A204.1 (cell line): ENCODE results near the gene TBC1D12.
"Not testable (repeated sequence)": the region's sequence is repeated elsewhere in the genome, so short reads cannot be mapped to it uniquely, and the experiment has no call there.

Experiments
- FAIRE-seq: peaks from 2 replicates; lab custom pipeline; 2012; peaks lifted over from hg19 to GRCh38; lab: Jason Lieb, UNC

TBC1D12 gene

DNA sequence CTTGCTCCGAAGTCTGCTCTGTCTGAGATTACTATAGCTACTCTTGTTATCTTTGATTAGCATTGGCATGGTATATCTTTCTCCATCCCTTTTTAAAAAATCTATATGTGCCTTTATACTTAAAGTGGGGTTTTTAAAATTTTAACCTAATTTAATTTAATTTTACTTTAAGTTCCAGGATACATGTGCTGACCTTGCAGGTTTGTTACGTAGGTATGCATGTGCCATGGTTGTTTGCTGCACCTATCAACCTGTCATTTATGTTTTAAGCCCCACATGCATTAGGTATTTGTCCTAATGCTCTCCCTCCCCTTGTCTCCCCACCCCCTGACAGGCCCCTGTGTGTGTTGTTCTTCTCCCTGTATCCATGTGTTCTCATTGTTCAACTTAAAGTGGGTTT lies 54.6 kb downstream of the TBC1D12 start:
- no peak for FAIRE-seq

- FAIRE-seq: no peak
These were observed 57.0 kb downstream of the TBC1D12 start for GRCh38 chr10:94459385-94459784.

- no peak for FAIRE-seq
These were observed 59.2 kb downstream of the TBC1D12 start for GRCh38 chr10:94461503-94461902.

GRCh38 chr10:94462130-94462529 lies 59.8 kb downstream of the TBC1D12 start:
- FAIRE-seq: no peak

DNA sequence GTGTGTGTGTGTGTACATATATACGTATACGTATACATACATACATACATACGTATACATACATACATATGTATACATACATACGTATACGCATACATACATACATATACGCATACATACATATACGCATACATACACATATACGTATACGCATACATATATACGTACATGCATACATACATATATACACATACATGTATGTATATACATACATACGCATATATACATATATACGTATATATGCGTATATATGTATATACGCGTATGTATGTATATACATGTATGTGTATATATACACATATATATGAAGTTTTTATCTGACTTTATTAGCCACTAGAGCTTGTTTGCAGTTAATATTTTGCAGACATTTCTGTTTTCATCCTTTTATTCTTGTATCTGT lies 63.3 kb downstream of the TBC1D12 start:
- peak; percentile 53 for FAIRE-seq

DNA sequence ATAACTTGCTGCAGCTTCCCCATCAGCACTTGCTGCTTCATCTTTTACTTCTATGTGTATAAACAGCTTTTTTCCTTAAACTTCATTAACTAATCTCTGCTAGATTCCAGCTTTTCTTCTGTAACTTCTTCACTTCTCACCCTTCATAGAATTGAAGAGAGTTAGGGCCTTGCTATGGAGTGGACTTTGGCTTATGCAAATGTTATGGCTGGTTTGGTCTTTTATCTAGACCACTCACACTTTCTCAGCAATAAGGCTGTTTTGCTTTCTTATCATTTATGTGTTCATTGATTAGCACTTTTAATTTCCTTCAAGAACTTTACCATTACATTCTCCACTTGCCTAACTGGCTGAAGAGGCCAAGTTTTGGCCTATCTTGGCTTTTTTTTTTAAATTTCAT lies 79.1 kb downstream of the TBC1D12 start:
- no peak for FAIRE-seq

GRCh38 chr10:94483970-94484369 lies 81.6 kb downstream of the TBC1D12 start:
- no peak for FAIRE-seq

GRCh38 chr10:94485094-94485493 lies 82.8 kb downstream of the TBC1D12 start:
- FAIRE-seq: no peak

DNA sequence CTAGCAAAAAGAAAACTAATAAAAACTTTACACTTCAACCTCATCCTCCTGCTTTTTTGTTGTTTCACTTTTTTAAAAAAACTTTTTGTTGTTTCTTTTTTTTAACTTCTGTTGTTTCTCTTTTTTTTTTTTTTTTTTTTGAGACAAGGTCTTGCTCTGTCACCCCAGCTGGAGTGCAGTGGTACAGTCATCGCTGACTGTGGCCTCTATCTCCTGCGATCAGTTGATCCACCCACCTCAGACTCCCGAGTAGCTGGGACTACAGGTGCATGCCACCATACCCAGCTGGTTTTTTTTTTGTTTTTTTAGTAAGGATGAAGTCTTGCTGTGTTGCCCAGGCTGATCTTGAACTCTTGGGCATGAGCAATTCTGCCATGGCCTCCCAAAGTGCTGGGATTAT lies 85.2 kb downstream of the TBC1D12 start:
- no peak for FAIRE-seq

DNA sequence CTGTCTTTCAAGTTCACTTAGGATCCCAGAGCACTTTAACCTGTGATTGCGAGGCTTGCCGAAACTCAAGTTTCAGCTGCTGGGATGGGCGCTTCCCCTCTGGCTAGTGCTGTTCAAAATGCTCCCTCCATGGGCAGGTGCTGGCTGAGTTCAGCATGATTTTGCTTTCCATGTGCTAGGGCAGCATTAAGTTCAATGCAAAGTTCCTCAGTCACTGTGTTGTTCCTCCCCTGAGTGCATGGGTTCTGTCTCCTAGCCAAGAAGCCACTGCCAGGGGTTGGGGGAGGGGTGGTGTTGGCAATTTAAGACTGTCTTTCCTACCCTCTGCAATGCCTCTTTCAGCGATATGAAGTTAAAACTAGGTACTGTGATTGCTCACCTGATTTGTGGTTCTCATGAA lies 86.8 kb downstream of the TBC1D12 start:
- FAIRE-seq: no peak

- no peak for FAIRE-seq
These were observed 87.8 kb downstream of the TBC1D12 start for GRCh38 chr10:94489976-94490788.

DNA sequence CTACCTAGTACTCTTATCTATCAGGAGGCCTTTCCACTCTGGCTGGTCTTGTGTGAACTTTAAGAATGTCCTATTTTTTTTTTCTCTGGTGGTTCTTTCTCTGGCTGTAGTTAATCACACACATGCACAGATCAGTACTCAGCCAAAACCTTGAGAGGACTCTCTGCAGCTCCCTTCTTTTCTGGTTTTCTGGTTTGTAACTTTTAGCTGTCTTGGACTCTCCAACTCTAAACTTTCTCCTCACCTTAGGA lies 88.4 kb downstream of the TBC1D12 start:
- FAIRE-seq: no peak

GRCh38 chr10:94493463-94493862 lies 91.1 kb downstream of the TBC1D12 start:
- no peak for FAIRE-seq

GRCh38 chr10:94496010-94496409 lies 93.7 kb downstream of the TBC1D12 start:
- FAIRE-seq: no peak

DNA sequence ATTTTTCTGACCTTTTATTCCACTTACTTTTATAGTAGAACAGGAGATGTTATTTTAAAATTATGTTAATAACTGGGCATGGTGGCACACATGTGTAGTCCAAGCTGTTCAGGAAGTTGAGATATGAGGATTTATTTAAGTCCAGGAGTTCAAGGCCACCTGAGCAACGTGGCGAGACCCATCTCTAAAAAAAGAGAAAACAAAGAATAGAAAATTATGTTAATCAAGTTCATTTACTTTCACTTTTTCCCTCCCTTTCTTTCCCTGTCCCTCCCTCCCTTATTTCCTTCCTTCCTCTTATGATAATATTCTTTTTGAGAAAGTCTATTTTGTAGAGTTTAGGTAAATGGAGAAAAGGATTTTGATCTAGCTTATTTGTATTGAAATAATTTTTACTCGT lies 94.3 kb downstream of the TBC1D12 start:
- peak; percentile 56 for FAIRE-seq

DNA sequence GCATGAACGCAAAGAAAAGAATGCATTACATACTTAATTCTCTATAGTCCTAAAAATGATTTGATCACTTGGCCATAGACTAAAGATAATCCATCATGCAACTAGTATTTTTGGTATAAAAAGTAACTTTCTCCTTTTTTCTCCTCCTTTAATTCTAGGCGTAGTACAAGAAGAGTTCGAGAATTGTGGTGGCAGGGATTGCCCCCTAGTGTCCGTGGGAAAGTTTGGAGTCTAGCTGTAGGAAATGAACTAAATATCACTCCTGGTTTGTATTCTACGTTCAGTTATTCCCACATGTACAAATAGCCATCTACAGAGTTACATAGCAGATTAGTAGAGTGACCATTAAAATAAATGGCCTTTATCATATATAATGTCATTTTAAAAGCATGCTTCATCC lies 97.7 kb downstream of the TBC1D12 start:
- FAIRE-seq: peak; percentile 72

DNA sequence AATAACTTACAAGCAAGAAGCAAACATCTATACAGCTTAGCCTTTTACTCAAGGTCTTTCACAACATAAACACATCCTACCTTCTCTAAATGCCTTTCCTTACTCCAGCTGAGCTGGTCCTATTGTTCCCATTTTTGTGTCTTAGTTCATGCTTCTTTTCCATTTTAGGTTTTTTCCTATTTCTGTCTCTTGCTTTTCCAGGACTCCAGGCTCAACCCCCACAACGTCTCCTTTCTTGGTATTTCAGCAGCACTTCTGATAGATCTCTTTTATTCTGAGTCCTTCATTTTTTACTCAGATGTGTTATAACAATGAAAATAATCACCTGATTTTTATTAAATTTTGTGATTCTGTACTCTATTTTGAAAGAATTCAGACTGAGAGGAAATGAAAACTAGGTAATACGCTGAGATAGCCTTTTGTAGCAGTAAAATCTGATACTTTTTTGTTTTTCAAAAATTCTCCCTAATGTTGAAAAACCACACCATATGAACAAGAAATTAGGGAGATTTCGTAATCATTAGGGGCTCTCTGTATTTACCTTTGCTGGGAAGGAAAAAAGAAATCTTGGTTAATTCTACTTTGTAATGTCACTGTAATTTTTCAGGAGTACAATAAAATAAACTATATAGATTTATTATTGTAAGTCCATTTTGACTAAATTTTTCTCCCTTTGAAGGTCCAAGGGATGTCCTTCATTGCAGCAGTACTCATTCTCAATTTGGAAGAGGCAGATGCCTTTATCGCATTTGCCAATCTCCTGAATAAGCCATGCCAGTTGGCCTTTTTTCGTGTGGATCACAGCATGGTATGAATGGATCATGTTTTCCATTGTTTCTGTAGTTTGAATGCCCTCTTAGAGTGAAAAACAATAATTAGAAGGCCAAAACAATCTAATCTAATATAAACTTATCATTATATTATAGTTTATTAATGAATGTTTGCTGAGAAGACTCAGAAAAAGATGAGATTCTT lies 119.2 kb downstream of the TBC1D12 start:
- FAIRE-seq: no peak

DNA sequence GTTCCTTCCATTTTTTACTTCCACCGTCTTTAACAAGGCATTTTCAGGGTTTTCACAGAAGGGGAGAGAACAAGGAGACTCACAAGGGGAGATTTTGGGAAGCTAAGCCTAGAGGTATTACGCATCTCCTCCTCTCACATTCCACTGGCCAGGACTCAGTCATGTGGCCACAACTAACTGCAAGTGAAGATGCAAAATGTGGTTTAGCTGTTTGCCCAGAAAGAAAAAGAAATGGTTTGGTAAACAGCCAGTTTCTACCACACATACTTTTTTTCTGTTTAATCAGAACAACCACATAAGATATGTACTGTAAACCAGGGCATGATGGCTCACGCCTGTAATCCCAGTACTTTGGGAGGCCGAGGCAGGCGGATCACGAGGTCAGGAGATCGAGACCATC lies 121.8 kb downstream of the TBC1D12 start:
- no peak for FAIRE-seq

DNA sequence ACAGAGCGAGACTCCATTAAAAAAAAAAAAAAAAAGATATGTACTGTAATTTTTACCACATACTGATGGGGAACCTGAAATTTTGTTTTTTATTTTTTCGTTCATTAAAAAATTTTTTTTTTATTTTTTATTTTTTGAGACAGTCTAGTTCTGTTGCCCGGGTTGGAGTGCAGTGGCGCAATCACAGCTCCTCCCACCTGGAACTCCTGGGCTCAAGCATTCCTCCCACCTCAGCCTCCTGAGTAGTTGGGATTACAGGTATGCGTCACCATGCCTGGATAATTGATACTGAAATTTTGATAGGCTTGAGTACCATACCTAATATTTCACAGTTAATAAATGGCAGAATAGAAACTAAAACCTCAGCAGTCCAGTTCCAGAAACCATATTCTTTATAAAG lies 122.4 kb downstream of the TBC1D12 start:
- FAIRE-seq: no peak

- FAIRE-seq: peak; percentile 100
These were observed 129.2 kb downstream of the TBC1D12 start for GRCh38 chr10:94531550-94531949.

DNA sequence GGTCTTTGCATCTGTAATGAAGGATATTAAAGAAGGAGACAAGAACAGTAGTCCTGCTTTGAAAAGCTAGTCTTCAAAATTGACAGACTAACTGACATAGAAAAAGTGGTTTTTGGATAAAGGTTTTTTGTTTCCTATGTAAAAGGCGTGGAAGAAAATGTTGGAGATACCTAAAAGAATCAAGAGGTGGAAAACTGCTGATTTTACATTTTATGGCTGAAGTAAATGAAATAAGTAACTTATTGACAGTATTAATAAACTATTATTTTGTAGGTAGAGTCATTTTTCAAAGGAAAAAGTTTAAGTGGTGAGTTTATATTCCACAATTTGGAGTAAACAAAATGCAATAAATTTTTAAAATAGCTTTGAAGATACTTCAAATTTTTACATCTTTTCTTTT lies 130.7 kb downstream of the TBC1D12 start:
- peak; percentile 11 for FAIRE-seq

- not testable (repeated sequence) for FAIRE-seq
These were observed 139.9 kb downstream of the TBC1D12 start for GRCh38 chr10:94542282-94542681.

- no peak for FAIRE-seq
These were observed 143.2 kb downstream of the TBC1D12 start, which contains the start of gene HELLS for GRCh38 chr10:94545391-94546048. Gene HELLS, plus strand, starts transcription at chr10:94545788. Its CDS starts 134 bp downstream, at chr10:94545922.
